Measurements from ENCODE around the gene PDE10A. TPM values are rescaled to one million over a fixed set of nuclear protein-coding genes. Genes with fewer than 3 reads are reported as not detected.

The PDE10A gene
- total and polyA plus RNA-seq, 2 of the 4 experiments (the other 2 are of a cell fraction), result 3.4 to 12.4 TPM

DNA sequence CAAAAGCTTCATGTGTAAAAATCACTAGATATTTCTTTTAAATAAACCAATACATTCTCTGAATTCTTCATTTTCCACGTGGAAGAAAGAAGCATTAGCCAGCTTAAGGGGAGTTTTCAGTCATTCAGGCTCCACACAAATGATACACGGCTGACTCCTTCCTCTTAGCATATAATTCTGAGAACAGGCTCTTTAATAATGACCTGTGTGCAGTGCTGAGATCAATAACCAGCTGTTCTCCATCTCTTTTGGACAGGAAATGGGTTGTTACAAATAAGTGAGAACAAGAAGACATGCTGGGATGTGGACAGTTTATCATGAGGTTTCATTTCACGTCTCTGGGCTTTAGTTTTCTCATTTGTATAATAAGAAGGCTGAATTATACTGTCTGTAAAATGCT lies 206.8 kb downstream of the PDE10A start:
- ChIA-PET POLR2A (ENCODE audit: unreplicated experiment) (interaction anchor here (0.5 kb wide), 1 partner anchor 416 kb away, joined by 3 read pairs; no protein-coding TSS in a partner anchor), CTCF (interaction anchor here (0.8 to 0.9 kb wide), 2 partner anchors 10 to 148 kb away, joined by 3 read pairs; no protein-coding TSS in a partner anchor)
- no CpG with 5 or more reads among the region's 3 CpGs for WGBS, 2 experiments (ENCODE audit: extremely low coverage in 2 of 2, insufficient read length in 1 of 2)
- H2BK20ac ChIP-seq (ENCODE audit: low read depth, low read length), result no peak overlapping the region
- no peak overlapping the region for H4K5ac ChIP-seq (ENCODE audit: low read depth, low read length)
- H3K79me1 ChIP-seq (ENCODE audit: low read depth in 1 of 2, low read length in 2 of 2), result peaks cover 0 to 10% of the 10 kb centered on the region in 2 experiments; a peak in 2 of 4 replicates
- peak overlapping the region; percentile 4; the same call in 1 of the 2 replicates for H3K23ac ChIP-seq (ENCODE audit: low read depth, low read length)
- H2AK9ac ChIP-seq (replicated peaks; ENCODE audit: low read depth, low read length, poor library complexity), result no peak overlapping the region
- H3K56ac ChIP-seq (ENCODE audit: extremely low read depth, insufficient read depth, low read length), result no peak overlapping the region
- H2AK5ac ChIP-seq (ENCODE audit: low read depth, low read length), result no peak overlapping the region
- no peak overlapping the region for H2BK15ac ChIP-seq (ENCODE audit: low read depth, low read length)
- no peak overlapping the region for H4K91ac ChIP-seq (ENCODE audit: insufficient read depth, low read depth, low read length)
- H3K27ac ChIP-seq (ENCODE audit: insufficient read depth, low read length), result no peak overlapping the region
- no TSS peak for BruUV-seq (replicated peaks)
- no peak overlapping the region for H2BK120ac ChIP-seq (ENCODE audit: low read depth, low read length)
- DNase-seq, result peak; percentile 29
- no peak overlapping the region for H3K14ac ChIP-seq (replicated peaks; ENCODE audit: low read depth, low read length)
- intact Hi-C loops (cut with micrococcal nuclease) (no loop called here), in situ Hi-C loops (cut with MboI; ENCODE audit: low sequenced_read_pairs) (no loop called here), dilution Hi-C loops (cut with HindIII; ENCODE audit: low sequenced_read_pairs, unreplicated experiment) (no loop called here)
- no peak overlapping the region for H4K8ac ChIP-seq (ENCODE audit: low read depth in 2 of 2, low read length in 2 of 2)
- no peaks in the 10 kb centered on the region for H3K36me3 ChIP-seq (ENCODE audit: control insufficient read depth, insufficient read depth, low read length)
- no peaks in the 10 kb centered on the region for H3K9me3 ChIP-seq (ENCODE audit: control insufficient read depth, insufficient read depth, low read length)
- H2AFZ ChIP-seq (replicated peaks; ENCODE audit: low read length, poor library complexity), result no peak overlapping the region
- H2BK5ac ChIP-seq (ENCODE audit: low read depth, low read length, poor library complexity, severe bottlenecking), result no peak overlapping the region
- no peak overlapping the region for H3K9ac ChIP-seq (ENCODE audit: low read depth, low read length)
- 0 out of 2 replicates have a peak, but pooled peaks cover 3% of the 10 kb centered on the region for H3K9me1 ChIP-seq (ENCODE audit: insufficient read depth, low read length)
- no peaks in the 10 kb centered on the region for H4K20me1 ChIP-seq (ENCODE audit: insufficient read depth, low read length)
- H3K4me2 ChIP-seq (ENCODE audit: low read depth, low read length), result peak overlapping the region; percentile 92
- H3K18ac ChIP-seq (ENCODE audit: low read depth, low read length), result peak overlapping the region; percentile 70; the same call in 1 of the 2 replicates
- no peak for TF ChIP-seq RFX5 (IDR thresholded peaks at IDR 0.05; ENCODE audit: low read depth, low read length)
- TF ChIP-seq BHLHE40 (IDR thresholded peaks at IDR 0.05; ENCODE audit: low read depth, low read length), result no peak
- no peak for TF ChIP-seq MAZ (IDR thresholded peaks at IDR 0.05; ENCODE audit: borderline replicate concordance, low read depth, low read length)
- TF ChIP-seq RCOR1 (IDR thresholded peaks at IDR 0.05; ENCODE audit: insufficient replicate concordance, low read length), result no peak
- no peak for TF ChIP-seq RAD21 (IDR thresholded peaks at IDR 0.05; ENCODE audit: low read length)
- H3K4ac ChIP-seq (ENCODE audit: low read depth, low read length), result no peak overlapping the region
- peak; percentile 56 for ATAC-seq (ENCODE audit: low read depth)
- H3K4me1 ChIP-seq (ENCODE audit: control insufficient read depth, insufficient read depth, low read length), result peaks cover 2% of the 10 kb centered on the region; the same call in 1 of the 2 replicates
- no peaks in the 10 kb centered on the region for H3K27me3 ChIP-seq (ENCODE audit: control insufficient read depth, insufficient read depth, low read length)
- H3K4me3 ChIP-seq (ENCODE audit: insufficient read depth, low read depth, low read length), result no peak overlapping the region
